WTC11 (cell line): ENCODE data around the gene EFCAB13.

ENCODE experiments used
- ATF3 ChIP-seq: sonication (generic); formaldehyde crosslinking; conservative IDR thresholded peaks from 2 replicates; pipeline ENCODE4 v1.8.1; 2022; ENCODE audit warnings: mild to moderate bottlenecking, missing genetic modification reagents
- CREB1 ChIP-seq: sonication (generic); formaldehyde crosslinking; IDR thresholded peaks from 2 replicates; pipeline ENCODE4 v1.8.0; 2023; ENCODE audit warnings: mild to moderate bottlenecking, missing genetic modification reagents
- E2F5 ChIP-seq: sonication (generic); formaldehyde crosslinking; IDR thresholded peaks from 2 replicates; pipeline ENCODE4 v1.8.1; 2022; ENCODE audit warnings: mild to moderate bottlenecking, moderate library complexity, missing genetic modification reagents
- ESRRA ChIP-seq: sonication (generic); formaldehyde crosslinking; IDR thresholded peaks from 2 replicates; pipeline ENCODE4 v1.8.1; 2022; ENCODE audit warnings: mild to moderate bottlenecking, missing genetic modification reagents, borderline replicate concordance
- KAT7 ChIP-seq: sonication (generic); formaldehyde crosslinking; IDR thresholded peaks from 2 replicates; pipeline ENCODE4 v1.8.1; 2023; ENCODE audit warnings: missing genetic modification reagents, mild to moderate bottlenecking, borderline replicate concordance
- NFE2L1 ChIP-seq: sonication (generic); formaldehyde crosslinking; IDR thresholded peaks from 2 replicates; pipeline ENCODE4 v1.8.1; 2023; ENCODE audit warnings: missing genetic modification reagents
- SP1 ChIP-seq: sonication (generic); formaldehyde crosslinking; conservative IDR thresholded peaks from 2 replicates; pipeline ENCODE4 v1.8.1; 2022; ENCODE audit warnings: missing genetic modification reagents
- TF ChIP-seq, protein P1 (sequence below): fragments of 200-600 bp; IDR thresholded peaks from 2 replicates; pipeline ENCODE4 v1.8.0; 2022; ENCODE audit warnings: antibody characterized with exemption
- TF ChIP-seq, protein P2 (sequence below): sonication (generic); formaldehyde crosslinking; IDR thresholded peaks from 2 replicates; pipeline ENCODE4 v1.8.0; 2022; ENCODE audit warnings: missing genetic modification reagents
- TF ChIP-seq, protein P3 (sequence below): sonication (generic); formaldehyde crosslinking; IDR thresholded peaks from 2 replicates; pipeline ENCODE4 v1.8.1; 2022; ENCODE audit warnings: mild to moderate bottlenecking, missing genetic modification reagents, moderate library complexity, borderline replicate concordance
- TF ChIP-seq, protein P4 (sequence below): sonication (generic); formaldehyde crosslinking; IDR thresholded peaks from 2 replicates; pipeline ENCODE4 v1.8.0; 2023; ENCODE audit warnings: missing genetic modification reagents, mild to moderate bottlenecking, borderline replicate concordance
- TF ChIP-seq, protein P5 (sequence below): sonication (generic); formaldehyde crosslinking; IDR thresholded peaks from 2 replicates; pipeline ENCODE4 v1.8.0; 2022; ENCODE audit warnings: mild to moderate bottlenecking, missing genetic modification reagents
- TF ChIP-seq, protein P6 (sequence below): sonication (generic); formaldehyde crosslinking; IDR thresholded peaks from 2 replicates; pipeline ENCODE4 v1.8.1; 2023; ENCODE audit warnings: mild to moderate bottlenecking, missing genetic modification reagents, moderate library complexity

GRCh38 chr17:47304186-47304585 lies 19.6 kb upstream of the EFCAB13 start:
- TF ChIP-seq, protein P1, sequence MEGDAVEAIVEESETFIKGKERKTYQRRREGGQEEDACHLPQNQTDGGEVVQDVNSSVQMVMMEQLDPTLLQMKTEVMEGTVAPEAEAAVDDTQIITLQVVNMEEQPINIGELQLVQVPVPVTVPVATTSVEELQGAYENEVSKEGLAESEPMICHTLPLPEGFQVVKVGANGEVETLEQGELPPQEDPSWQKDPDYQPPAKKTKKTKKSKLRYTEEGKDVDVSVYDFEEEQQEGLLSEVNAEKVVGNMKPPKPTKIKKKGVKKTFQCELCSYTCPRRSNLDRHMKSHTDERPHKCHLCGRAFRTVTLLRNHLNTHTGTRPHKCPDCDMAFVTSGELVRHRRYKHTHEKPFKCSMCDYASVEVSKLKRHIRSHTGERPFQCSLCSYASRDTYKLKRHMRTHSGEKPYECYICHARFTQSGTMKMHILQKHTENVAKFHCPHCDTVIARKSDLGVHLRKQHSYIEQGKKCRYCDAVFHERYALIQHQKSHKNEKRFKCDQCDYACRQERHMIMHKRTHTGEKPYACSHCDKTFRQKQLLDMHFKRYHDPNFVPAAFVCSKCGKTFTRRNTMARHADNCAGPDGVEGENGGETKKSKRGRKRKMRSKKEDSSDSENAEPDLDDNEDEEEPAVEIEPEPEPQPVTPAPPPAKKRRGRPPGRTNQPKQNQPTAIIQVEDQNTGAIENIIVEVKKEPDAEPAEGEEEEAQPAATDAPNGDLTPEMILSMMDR, result no peak
- TF ChIP-seq, protein P2, sequence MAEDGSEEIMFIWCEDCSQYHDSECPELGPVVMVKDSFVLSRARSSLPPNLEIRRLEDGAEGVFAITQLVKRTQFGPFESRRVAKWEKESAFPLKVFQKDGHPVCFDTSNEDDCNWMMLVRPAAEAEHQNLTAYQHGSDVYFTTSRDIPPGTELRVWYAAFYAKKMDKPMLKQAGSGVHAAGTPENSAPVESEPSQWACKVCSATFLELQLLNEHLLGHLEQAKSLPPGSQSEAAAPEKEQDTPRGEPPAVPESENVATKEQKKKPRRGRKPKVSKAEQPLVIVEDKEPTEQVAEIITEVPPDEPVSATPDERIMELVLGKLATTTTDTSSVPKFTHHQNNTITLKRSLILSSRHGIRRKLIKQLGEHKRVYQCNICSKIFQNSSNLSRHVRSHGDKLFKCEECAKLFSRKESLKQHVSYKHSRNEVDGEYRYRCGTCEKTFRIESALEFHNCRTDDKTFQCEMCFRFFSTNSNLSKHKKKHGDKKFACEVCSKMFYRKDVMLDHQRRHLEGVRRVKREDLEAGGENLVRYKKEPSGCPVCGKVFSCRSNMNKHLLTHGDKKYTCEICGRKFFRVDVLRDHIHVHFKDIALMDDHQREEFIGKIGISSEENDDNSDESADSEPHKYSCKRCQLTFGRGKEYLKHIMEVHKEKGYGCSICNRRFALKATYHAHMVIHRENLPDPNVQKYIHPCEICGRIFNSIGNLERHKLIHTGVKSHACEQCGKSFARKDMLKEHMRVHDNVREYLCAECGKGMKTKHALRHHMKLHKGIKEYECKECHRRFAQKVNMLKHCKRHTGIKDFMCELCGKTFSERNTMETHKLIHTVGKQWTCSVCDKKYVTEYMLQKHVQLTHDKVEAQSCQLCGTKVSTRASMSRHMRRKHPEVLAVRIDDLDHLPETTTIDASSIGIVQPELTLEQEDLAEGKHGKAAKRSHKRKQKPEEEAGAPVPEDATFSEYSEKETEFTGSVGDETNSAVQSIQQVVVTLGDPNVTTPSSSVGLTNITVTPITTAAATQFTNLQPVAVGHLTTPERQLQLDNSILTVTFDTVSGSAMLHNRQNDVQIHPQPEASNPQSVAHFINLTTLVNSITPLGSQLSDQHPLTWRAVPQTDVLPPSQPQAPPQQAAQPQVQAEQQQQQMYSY (CRISPR knock-in tag), result no peak
- TF ChIP-seq, protein P3, sequence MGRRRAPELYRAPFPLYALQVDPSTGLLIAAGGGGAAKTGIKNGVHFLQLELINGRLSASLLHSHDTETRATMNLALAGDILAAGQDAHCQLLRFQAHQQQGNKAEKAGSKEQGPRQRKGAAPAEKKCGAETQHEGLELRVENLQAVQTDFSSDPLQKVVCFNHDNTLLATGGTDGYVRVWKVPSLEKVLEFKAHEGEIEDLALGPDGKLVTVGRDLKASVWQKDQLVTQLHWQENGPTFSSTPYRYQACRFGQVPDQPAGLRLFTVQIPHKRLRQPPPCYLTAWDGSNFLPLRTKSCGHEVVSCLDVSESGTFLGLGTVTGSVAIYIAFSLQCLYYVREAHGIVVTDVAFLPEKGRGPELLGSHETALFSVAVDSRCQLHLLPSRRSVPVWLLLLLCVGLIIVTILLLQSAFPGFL (CRISPR knock-in tag), result no peak
- TF ChIP-seq, protein P4, sequence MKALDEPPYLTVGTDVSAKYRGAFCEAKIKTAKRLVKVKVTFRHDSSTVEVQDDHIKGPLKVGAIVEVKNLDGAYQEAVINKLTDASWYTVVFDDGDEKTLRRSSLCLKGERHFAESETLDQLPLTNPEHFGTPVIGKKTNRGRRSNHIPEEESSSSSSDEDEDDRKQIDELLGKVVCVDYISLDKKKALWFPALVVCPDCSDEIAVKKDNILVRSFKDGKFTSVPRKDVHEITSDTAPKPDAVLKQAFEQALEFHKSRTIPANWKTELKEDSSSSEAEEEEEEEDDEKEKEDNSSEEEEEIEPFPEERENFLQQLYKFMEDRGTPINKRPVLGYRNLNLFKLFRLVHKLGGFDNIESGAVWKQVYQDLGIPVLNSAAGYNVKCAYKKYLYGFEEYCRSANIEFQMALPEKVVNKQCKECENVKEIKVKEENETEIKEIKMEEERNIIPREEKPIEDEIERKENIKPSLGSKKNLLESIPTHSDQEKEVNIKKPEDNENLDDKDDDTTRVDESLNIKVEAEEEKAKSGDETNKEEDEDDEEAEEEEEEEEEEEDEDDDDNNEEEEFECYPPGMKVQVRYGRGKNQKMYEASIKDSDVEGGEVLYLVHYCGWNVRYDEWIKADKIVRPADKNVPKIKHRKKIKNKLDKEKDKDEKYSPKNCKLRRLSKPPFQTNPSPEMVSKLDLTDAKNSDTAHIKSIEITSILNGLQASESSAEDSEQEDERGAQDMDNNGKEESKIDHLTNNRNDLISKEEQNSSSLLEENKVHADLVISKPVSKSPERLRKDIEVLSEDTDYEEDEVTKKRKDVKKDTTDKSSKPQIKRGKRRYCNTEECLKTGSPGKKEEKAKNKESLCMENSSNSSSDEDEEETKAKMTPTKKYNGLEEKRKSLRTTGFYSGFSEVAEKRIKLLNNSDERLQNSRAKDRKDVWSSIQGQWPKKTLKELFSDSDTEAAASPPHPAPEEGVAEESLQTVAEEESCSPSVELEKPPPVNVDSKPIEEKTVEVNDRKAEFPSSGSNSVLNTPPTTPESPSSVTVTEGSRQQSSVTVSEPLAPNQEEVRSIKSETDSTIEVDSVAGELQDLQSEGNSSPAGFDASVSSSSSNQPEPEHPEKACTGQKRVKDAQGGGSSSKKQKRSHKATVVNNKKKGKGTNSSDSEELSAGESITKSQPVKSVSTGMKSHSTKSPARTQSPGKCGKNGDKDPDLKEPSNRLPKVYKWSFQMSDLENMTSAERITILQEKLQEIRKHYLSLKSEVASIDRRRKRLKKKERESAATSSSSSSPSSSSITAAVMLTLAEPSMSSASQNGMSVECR (CRISPR knock-in tag), result no peak
- TF ChIP-seq ATF3 (CRISPR knock-in tag), result no peak
- TF ChIP-seq ESRRA, result no peak
- no peak for TF ChIP-seq NFE2L1 (CRISPR knock-in tag)
- no peak for TF ChIP-seq SP1 (CRISPR knock-in tag)
- no peak for TF ChIP-seq CREB1 (CRISPR knock-in tag)
- TF ChIP-seq KAT7 (CRISPR knock-in tag), result no peak
- TF ChIP-seq, protein P5, sequence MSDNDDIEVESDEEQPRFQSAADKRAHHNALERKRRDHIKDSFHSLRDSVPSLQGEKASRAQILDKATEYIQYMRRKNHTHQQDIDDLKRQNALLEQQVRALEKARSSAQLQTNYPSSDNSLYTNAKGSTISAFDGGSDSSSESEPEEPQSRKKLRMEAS (CRISPR knock-in tag), result no peak
- no peak for TF ChIP-seq E2F5 (CRISPR knock-in tag)
- TF ChIP-seq, protein P6, sequence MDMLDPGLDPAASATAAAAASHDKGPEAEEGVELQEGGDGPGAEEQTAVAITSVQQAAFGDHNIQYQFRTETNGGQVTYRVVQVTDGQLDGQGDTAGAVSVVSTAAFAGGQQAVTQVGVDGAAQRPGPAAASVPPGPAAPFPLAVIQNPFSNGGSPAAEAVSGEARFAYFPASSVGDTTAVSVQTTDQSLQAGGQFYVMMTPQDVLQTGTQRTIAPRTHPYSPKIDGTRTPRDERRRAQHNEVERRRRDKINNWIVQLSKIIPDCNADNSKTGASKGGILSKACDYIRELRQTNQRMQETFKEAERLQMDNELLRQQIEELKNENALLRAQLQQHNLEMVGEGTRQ (CRISPR knock-in tag), result no peak
